NCI-H187 treated with DMSO at 0.1 percent for 48 hours (cell line): ENCODE results near the gene CLDN10.
"Not testable (repeated sequence)": the region's sequence is repeated elsewhere in the genome, so short reads cannot be mapped to it uniquely, and the experiment has no call there.

Experiments used
- DNase-seq: peaks from one replicate; lab custom pipeline; 2025; lab: John Stamatoyannopoulos, UW

CLDN10 gene

DNA sequence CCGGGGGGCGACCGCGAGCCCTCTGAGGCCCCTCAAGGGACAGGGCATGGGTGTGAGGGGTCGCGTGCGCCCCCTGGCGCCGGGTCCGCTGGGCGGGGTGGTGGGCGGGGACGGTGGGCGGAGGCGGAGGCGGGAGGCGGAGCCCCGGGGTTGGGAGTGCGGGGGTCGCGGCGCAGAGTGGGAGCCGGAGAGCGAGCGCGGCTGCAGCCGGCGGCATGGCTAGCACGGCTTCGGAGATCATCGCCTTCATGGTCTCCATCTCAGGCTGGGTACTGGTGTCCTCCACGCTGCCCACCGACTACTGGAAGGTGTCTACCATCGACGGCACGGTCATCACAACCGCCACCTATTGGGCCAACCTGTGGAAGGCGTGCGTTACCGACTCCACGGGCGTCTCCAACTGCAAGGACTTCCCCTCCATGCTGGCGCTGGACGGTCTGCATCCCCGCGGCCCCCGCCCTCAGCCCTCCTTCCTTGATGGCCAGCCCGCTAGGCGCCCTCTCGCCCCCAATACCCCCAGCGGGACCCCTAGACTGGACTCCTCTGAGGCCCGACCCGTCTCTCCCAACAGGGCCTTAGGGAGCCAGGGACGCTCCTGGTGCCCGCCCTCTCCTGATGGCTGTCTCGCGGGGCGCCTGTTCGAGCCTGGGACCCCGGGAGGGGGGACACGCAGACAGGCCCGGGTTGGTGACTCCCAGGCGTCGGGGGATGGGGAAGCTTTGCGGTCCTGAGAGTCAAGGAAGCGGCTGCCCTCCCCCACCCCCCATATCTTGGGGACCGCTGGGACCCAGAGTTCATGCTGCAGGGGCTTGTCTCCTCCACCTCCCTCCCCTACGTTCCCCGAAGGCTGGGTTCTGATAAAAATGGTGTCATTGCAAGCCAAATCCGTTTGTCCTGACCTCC is at the start of gene CLDN10:
Gene CLDN10 (plus strand): TSS at position 182 of the 903 bp plus-strand sequence. CDS start 34 bp downstream, at position 216.
- DNase-seq: no peak

GRCh38 chr13:95503662-95504061 is 48.9 kb upstream of the CLDN10 start:
- no peak for DNase-seq

DNA sequence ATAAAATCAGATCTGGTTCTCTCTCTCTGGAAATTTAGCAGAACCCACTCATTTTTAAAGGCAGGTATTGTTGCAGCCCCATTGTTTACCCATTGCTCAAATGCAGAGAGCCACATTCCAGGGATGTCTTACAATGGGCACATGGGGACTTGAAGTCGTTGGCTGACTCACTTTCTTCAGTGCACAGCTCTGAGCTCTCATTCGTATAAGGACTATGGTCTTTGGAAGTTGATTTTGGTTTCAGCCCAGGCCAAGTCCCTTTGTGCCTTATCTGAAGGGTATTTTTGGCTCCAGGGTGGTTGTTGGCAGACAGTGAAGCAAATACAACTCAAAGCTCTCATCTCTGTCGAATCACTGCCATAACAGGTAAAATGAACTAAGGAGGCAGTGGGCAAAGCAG is 47.3 kb upstream of the CLDN10 start:
- no peak for DNase-seq

DNA sequence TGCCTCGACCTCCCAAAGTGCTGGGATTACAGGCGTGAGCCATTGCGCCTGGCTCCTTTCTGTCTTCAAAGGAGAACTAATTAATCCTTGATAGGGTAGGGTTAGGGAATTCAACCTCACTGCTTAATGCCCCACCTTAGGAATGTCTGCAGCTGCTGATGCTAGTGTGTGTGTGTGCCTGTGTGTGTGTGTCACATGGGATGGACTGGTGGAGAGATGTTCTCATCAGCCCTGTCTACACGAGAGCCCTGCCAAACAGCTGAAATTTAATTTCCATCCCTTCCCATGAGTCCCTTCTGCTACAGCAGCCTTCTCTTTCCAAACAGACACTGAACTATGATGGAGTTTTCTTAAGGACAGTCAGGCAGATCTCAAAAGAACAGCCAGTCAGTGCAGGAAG is 46.5 kb upstream of the CLDN10 start:
- DNase-seq: no peak

DNA sequence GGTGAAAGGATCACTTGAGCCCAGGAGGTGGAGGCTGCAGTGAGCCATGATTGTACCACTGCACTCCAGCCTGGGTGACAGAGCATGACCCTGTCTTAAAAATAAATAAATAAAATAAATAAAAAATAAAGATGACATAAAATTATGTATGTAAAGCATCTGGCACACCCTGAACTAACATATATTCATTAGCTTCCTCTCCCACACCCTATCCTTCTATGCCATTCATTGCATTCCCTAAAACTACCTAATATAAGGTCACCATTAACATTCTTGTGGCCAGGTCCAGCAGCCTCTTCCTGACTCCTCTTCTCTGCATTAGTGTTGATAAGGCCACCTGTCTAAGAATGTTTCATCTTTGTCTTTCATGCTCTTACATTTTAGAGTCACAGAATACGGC is 44.5 kb upstream of the CLDN10 start:
- no peak for DNase-seq

DNA sequence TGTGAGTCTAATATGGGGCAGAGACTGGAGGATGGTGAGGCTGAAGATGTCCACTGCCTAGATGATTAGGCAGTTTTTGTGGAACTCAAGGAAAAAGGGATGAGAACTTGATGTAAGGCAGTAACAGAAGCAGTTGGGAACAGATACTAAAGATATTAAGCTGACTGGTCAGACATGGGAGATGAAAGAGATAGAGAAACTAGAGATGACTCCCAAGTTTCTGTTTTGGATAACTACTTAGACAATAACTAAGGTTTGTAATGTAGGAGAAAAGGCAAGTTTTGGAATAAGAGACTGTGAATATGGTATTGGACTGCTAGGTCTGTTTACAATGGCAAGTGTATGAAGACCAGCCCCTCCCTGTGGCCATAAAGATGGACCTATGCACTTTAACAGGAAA is 43.5 kb upstream of the CLDN10 start:
- no peak for DNase-seq

- no peak for DNase-seq
Measured at GRCh38 chr13:95509521-95510310, 42.8 kb upstream of the CLDN10 start.

GRCh38 chr13:95510950-95511349 is 41.6 kb upstream of the CLDN10 start:
- DNase-seq: no peak

DNA sequence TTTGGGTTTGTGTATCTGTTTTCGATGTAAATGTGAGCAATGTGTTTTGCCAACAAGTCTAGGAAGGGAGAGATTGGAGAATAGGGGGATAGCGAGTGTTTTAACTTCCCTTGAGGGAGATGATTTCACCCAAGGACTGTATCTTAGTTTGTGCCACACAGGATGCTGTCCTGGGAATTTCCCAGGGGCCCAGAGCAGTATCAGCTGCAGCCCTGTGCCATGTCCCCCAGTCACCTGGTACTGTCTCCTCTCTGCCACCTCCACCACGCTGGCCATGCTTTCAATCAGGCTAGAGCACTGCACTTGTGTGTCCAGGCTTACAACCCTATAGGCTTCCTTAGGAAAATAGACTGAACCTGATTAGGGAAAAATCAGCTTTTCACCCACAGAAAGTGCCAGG is 40.1 kb upstream of the CLDN10 start:
- no peak for DNase-seq

DNA sequence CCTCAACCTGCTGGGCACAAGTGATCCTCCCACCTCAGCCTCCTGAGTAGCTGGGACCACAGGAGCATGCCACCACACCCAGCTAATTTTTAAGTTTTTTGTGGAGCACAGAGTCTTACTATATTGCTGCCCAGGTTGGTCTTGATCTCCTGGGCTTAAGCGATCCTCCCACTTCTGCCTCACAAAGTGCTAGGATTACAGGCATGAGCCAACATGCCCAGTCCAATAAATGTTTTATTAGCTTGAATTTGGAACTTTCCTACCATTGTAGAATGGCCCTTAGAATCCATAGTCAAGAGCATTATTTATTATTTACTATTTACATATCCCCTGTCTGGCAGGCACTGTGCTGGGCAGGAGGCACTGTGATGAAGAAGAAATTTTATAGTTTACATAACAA is 39.6 kb upstream of the CLDN10 start:
- no peak for DNase-seq

GRCh38 chr13:95515606-95516005 is 36.9 kb upstream of the CLDN10 start:
- DNase-seq: not testable (repeated sequence)

DNA sequence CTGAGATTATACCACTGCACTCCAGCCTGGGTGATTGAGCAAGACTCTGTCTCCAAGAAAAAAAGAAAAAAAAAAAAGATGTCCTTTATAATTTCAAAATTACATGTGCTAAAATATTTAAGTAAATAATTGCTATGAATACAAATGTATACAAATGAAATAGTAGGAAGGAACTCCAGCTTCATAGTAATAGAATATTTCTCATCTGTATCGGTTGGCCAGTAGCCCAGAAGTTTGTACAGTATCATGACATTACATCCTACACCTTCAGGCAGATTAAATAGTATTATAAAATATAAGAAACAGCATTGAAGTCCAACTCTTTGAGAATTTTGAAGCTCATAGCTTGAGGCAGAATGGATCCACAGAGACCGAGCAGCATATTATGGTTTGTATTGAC is 36.5 kb upstream of the CLDN10 start:
- DNase-seq: no peak

DNA sequence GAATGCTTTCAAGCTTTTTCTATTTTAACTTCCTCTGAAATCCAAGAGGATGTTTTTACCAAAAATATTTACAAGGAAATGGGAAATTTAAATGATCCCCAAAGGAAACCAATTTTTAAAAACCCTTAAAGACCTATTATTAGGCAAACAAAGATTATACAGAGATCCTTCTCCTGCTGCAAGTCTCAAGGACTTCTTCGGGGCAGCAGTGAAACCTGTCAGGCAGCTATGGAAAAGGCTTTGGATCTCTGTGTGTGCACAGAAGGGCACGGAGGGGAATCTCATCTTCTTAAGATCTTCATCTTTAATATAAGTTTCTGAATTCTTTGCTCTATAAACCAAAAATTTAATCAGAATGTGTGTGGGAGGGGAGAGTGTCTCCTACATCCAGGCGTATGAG is 36.0 kb upstream of the CLDN10 start:
- DNase-seq: no peak

DNA sequence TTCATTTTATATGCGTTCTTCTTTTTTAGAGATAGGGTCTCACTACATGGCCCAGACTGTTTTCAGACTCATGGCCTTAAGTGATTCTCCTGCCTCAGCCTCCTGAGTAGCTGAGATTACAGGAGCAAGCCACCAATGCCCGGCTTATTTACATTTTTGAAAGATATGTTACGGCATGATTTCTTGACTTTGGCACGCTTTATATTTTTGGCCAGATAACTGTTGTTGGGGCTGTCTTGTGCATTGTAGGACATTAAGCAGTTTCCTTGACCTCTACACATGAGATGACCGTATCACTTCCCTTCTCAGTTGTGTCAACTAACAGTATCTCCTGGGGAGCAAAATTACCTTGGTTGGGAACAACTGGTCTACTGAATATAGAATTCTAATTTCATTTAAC is 28.9 kb upstream of the CLDN10 start:
- no peak for DNase-seq

GRCh38 chr13:95524264-95524901 is 28.1 kb upstream of the CLDN10 start:
- no peak for DNase-seq

DNA sequence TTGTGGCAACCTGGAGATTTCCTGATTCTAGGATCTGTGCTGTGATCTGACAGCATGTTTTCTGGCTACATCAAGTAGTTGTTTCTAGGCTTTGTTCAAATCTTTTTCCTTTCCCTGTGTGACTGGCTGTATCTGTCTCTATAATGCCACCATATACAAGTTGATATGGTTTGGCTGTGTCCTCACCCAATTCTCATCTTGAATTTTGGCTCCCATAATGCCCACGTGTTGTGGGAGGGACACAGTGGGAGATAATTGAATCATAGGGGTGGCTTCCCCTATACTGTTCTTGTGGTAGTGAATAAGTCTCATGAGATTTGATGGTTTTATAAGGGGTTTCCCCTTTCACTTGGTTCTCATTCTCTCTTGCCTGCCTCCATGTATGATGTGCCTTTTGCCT is 24.6 kb upstream of the CLDN10 start:
- DNase-seq: no peak

DNA sequence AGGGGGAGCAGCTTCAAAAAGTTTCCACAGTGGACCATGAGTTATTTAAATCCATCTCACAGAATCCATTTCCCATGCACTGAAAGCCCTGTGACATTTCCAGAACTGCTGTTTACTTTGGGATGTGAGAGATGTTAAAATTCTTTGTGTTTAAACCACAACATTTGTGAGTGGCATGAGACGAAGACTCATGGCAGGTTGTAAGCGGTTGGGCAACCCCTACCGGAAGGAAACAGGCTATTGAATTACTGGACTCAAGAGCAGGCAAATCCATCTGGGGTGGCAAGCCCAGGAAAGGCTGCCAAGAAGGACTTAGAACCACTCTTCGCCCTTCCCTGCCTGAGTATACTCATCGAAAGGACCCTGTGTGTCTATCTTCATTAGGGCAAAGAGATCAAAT is 22.3 kb upstream of the CLDN10 start:
- DNase-seq: peak; percentile 84

DNA sequence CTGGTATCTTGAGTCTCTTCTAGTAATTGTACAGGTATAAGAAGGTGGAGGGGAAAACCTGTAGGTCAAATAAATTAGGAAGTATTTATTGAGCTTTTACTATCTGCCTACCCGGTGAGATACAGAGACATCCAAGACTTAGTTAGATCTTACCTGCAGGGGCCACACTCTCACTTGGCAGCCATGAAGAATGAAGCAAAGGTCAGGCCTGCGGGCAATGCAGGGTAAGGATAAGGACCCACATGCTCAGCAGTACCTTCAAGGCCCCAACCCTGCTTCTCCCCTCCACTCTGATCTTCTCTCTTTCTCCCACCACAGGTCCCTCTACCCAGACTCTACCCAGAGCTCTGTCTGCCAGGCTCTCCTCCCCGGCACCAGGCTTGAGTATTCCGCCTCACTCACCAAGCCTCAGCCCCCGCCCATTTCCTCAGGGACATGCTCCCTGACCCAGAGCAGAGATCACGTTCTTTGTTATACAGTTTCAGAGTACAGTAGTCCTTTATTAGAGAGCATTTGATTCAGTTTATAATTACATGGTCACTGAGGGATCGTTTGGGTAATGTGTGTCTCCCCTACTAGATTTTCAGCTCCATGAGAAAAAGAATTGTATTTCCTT is 18.9 kb upstream of the CLDN10 start:
- DNase-seq: no peak

- no peak for DNase-seq
Measured at GRCh38 chr13:95535243-95535642, 17.3 kb upstream of the CLDN10 start.

DNA sequence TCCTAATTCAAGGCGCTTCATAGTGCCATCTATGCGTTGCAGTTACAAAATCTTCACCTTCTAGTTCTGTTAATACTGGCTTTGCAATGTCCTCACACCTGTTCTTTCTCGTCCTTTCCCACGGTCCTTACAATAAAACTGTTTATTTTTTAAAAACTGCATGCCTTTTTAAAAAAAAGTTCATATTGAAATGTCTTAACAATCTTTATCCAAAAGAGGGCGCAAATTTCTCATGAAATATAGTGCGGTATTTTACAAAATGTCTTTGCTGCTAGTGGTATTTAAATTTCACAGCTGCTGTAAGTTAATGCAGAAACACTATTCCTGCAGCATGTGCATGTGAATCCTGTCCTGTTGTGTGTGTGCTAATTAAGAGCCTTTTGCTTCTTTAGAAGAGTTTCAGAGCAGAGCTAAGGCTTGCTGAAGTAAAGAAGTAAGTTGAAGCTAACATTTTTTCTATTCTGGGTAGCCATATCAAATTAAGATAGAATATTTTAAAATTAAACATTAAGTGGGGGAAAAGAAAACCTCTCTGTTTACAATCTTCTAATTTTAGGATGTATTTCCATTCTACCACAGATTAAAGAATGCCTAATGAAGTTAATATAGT is 15.8 kb upstream of the CLDN10 start:
- DNase-seq: no peak

- DNase-seq: no peak
Measured at GRCh38 chr13:95540888-95541287, 11.6 kb upstream of the CLDN10 start.

DNA sequence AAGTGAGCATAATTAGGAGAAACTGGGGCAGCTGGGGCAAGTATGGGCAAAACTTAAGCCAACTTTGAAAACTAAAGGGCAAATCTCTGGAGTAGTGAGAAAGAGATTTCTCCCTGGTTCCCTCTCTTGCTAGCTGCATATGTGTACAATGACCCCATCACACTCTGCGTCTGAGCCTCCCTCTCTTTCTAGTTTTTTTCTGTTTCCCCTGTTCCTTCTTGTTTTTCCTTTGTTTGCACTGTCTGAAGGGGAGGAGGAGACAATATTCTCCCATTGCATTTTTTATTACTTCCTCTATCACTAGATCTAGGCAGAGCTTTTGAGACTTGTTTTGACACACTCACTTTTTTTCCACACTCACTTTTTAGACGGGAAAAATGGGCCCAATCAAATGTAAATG is 11.2 kb upstream of the CLDN10 start:
- no peak for DNase-seq
